ENCODE data around the gene OR6X1.

OR6X1 gene

GRCh38 chr11:123798079-123798478 is 43.8 kb upstream of the OR6X1 start:
- no peak overlapping the region for H3K4me3 Mint-ChIP-seq
- H3K9me3 Mint-ChIP-seq: peaks cover 12% of the 10 kb centered on the region
- no peaks in the 10 kb centered on the region for H3K27me3 Mint-ChIP-seq (ENCODE audit: low read depth)
- no peak for TF ChIP-seq CTCF (IDR thresholded peaks at IDR 0.05; ENCODE audit: unreplicated experiment in 3 of 3)
- H3K4me1 Mint-ChIP-seq: peaks cover 25% of the 10 kb centered on the region
- H3K27ac Mint-ChIP-seq: peak overlapping the region in 1 of 3 experiments; percentile 72
- H3K36me3 Mint-ChIP-seq (ENCODE audit: low read depth): no peaks in the 10 kb centered on the region

GRCh38 chr11:123797541-123797940 is 43.2 kb upstream of the OR6X1 start:
- TF ChIP-seq CTCF (IDR thresholded peaks at IDR 0.05; ENCODE audit: unreplicated experiment in 3 of 3): no peak
- Mint-ChIP-seq H3K36me3 (ENCODE audit: low read depth) (no peaks in the 10 kb centered on the region), H3K27me3 (ENCODE audit: low read depth) (no peaks in the 10 kb centered on the region), H3K4me1 (peaks cover 25% of the 10 kb centered on the region), H3K27ac (peak overlapping the region in 1 of 3 experiments; percentile 72), H3K9me3 (peaks cover 14% of the 10 kb centered on the region), H3K4me3 (no peak overlapping the region)

- no peak for TF ChIP-seq CTCF (IDR thresholded peaks at IDR 0.05; ENCODE audit: unreplicated experiment in 3 of 3)
- Mint-ChIP-seq H3K27me3 (ENCODE audit: low read depth) (no peaks in the 10 kb centered on the region), H3K9me3 (peaks cover 16% of the 10 kb centered on the region), H3K4me1 (peaks cover 25% of the 10 kb centered on the region), H3K36me3 (ENCODE audit: low read depth) (no peaks in the 10 kb centered on the region), H3K27ac (no peak overlapping the region), H3K4me3 (no peak overlapping the region)
Measured at GRCh38 chr11:123797114-123797513, 42.8 kb upstream of the OR6X1 start.

GRCh38 chr11:123796226-123796625 is 41.9 kb upstream of the OR6X1 start:
- no peaks in the 10 kb centered on the region for H3K27me3 Mint-ChIP-seq (ENCODE audit: low read depth)
- H3K27ac Mint-ChIP-seq: no peak overlapping the region
- peaks cover 16% of the 10 kb centered on the region for H3K9me3 Mint-ChIP-seq
- no peak overlapping the region for H3K4me3 Mint-ChIP-seq
- H3K36me3 Mint-ChIP-seq (ENCODE audit: low read depth): no peaks in the 10 kb centered on the region
- no peak for TF ChIP-seq CTCF (IDR thresholded peaks at IDR 0.05; ENCODE audit: unreplicated experiment in 3 of 3)
- H3K4me1 Mint-ChIP-seq: peaks cover 19% of the 10 kb centered on the region

- Mint-ChIP-seq H3K36me3 (ENCODE audit: low read depth) (no peaks in the 10 kb centered on the region), H3K27me3 (ENCODE audit: low read depth) (no peaks in the 10 kb centered on the region), H3K4me3 (no peak overlapping the region), H3K27ac (no peak overlapping the region), H3K4me1 (no peaks in the 10 kb centered on the region), H3K9me3 (peaks cover 10% of the 10 kb centered on the region)
- no peak for TF ChIP-seq CTCF (IDR thresholded peaks at IDR 0.05; ENCODE audit: unreplicated experiment in 3 of 3)
Measured at GRCh38 chr11:123783536-123783935, 29.2 kb upstream of the OR6X1 start.

GRCh38 chr11:123778511-123778910 is 24.2 kb upstream of the OR6X1 start:
- no peaks in the 10 kb centered on the region for H3K36me3 Mint-ChIP-seq (ENCODE audit: low read depth)
- no peak for TF ChIP-seq CTCF (IDR thresholded peaks at IDR 0.05; ENCODE audit: unreplicated experiment in 3 of 3)
- H3K27ac Mint-ChIP-seq: no peak overlapping the region
- H3K4me3 Mint-ChIP-seq: no peak overlapping the region
- H3K9me3 Mint-ChIP-seq: no peaks in the 10 kb centered on the region
- H3K4me1 Mint-ChIP-seq: no peaks in the 10 kb centered on the region
- no peaks in the 10 kb centered on the region for H3K27me3 Mint-ChIP-seq (ENCODE audit: low read depth)

Measured in nephron (organoid).